GM11168 (cell line): ENCODE data around the gene RIPK1.

Source experiments
- in situ Hi-C: fragments of 300-500 bp; cut with MboI; formaldehyde crosslinking; loops from one replicate; pipeline ENCODE4 v1.12.0; 2022; ENCODE audit warnings: low sequenced_read_pairs; ENCODE audit not compliant: unreplicated experiment

The RIPK1 gene

DNA sequence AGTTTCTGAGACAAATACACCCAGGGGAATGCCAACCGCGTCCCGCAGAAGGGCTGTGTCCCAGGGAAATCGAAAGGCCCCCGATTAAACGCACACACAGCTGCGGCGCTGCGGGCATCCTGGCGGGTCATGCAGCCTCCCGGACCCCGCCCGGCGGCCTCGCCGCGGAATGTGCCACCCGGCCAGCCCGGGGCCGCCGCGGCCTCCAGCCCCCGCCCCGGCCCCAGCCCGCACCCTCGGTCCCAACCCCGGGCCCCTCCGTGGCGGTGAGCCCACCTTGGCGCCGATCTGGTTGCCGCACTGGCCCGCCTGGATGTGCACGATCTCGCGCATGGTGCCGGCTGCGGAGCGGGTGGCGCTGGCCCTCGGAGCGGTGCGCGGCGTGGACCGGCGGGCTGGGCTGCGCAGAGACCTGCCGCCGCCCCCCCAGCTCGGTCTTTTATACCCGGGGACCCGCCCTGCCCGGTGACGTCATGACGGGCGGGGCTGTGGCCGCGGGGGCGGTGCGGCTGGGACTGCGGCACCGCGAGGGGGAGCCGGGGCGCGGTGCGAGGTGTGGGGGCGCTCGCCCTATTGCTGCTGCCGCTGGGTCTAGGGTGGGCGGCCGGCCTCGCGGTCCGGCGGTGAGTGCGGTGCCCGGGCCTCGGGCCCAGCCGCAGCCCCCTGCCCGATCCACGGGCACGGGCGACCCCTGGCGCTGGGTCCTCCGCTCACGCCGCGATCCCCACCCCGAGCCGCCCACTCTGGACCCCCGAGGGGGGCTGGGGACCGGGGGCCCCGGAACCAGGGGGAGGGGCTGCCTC lies 89.0 kb downstream of the RIPK1 start, which contains the start of gene TUBB2A:
Gene TUBB2A, minus strand, starts transcription at position 414 of the 803 bp plus-strand sequence. Its CDS starts 81 bp downstream, at position 333.
- in situ Hi-C loops, result no loop called here

DNA sequence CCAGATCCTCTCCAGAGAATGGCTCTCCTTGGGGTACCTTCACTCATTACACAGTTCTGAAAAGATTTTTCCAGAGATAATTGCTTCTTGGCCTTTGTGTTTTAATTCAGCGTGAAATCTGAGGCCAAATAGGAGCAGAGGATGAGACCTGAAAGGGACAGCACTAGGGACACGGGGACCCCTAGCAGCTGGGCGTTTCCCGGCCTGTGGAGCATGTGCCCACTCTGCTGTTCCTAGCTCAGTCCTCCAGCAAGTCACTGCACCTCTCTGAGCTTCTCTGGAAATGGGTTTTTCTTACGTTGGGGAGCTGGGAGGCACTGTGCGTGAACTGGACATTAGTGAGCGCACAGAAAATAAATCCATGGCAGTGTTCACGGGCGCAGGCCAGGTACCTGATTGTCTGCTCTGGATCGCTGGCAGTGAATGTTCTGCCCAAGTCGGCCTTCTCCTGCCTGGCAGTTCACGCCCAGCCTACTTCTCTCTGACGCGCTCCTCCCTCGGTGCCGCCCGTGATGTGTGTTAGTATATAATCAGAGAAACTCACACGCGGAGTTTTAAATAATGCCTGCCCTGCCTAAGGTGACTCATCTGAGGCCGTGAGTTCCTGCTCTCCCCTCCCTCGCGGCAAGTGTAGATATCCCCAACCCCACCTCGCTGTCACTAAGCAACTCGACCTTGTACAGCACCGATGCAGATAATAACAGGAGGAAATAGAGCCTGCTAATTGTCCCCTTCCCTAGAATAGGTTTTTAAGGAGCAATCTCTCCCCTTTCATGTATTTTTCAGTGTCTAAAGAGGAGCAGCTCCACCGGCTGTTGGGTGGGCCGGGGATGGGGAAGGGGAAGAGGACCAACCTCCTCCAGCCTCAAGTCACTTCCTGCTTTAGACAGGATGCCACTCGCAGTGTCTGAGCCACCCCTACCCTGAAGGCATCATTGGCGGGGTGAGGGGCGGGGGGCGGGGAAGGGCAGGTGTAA lies 91.8 kb downstream of the RIPK1 start:
- in situ Hi-C loops, result no loop called here

GRCh38 chr6:3162067-3162497 lies 93.8 kb downstream of the RIPK1 start:
- in situ Hi-C loops, result no loop called here

DNA sequence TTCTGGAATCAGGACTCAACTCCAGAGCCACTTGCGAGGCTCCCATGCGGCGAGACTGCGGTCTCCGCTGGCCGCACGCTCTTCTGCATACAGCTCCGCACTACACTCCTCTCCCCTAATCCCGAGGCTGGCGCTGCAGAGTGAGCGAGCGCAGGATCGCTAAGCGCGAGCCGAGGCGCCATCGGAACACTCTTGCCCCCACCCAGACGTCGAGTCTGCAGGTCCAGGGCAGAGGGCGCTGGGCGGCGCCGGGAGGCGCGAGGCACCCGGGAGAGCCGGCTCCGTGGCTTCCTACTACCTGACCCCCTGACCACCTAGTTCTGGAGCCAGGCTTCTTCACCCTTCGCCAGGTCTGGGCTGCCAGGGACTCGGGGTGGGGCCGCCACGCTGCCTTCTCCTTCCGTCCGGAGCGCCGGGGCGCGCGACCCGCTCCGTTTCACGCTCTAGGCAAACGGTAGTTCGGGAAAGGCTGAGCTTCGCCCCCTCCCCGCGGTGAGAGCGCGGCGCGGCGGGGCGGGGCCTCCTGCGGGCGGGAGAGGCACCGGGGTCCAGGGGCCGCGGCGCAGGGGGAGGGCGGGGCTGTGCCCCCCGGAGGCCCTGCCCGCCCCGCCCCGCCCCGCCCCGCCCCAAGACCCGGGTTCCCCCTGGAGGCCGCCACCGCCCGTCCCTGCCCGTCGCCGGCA lies 94.4 kb downstream of the RIPK1 start:
- in situ Hi-C loops, result no loop called here

DNA sequence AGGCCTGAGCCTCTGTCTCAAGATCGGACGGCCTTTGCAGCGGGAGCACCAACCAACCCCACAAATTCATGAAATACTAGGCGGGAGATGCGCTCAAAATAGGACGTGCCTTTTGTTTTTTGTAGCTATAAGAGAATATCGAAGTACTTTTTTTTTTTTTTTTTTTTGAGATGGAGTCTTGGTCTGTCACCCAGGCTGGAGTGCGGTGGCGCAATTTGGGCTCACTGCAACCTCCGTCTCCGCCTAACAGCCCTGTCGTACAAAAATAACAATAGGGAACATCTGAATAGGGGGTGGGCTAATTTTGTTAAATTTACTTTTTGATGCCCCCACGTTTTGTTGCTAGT lies 94.9 kb downstream of the RIPK1 start:
- in situ Hi-C loops, result no loop called here

GRCh38 chr6:3164388-3164787 lies 96.1 kb downstream of the RIPK1 start:
- in situ Hi-C loops, result no loop called here
